B cell (primary cell): ENCODE results near the gene PCSK7. TPM values are rescaled to one million over a fixed set of nuclear protein-coding genes. Genes with fewer than 3 reads are reported as not detected.

Source experiments
- ATAC-seq: fragments of 200-7000 bp; cut with Tn5 transposase; one replicate; pipeline ENCODE4 v1.10.0; 2021; ENCODE audit warnings: low read depth, mild to moderate bottlenecking, moderate number of reproducible peaks, moderate library complexity
- CTCF ChIA-PET: fragments of 350-600 bp; sonication (Branson Sonifier 250); formaldehyde crosslinking; loops from one replicate; lab custom pipeline; 2021; ENCODE audit warnings: antibody characterized with exemption, inconsistent platforms; lab: Charles Lee
- POLR2A ChIA-PET: fragments of 350-600 bp; sonication (Branson Sonifier 250); formaldehyde crosslinking; loops from one replicate; lab custom pipeline; 2021; ENCODE audit warnings: antibody characterized with exemption; lab: Charles Lee
- DNase-seq: peaks from one replicate; pipeline ENCODE4 v3.0.0; 2013
- H2AFZ ChIP-seq: 2 replicates; pipeline ENCODE4 v1.6.1; 2012; ENCODE audit warnings: mild to moderate bottlenecking, low read depth, low read length; ENCODE audit not compliant: insufficient read depth, poor library complexity, severe bottlenecking
- H3K27ac ChIP-seq, 2 donors: 1 replicate in 1 of 2; 2 replicates in 1 of 2; pipeline ENCODE4 v1.5.1; 2012 to 2013; ENCODE audit warnings: low read length in 2 of 2, mild to moderate bottlenecking in 2 of 2, moderate library complexity in 1 of 2
- H3K27me3 ChIP-seq, 4 experiments: fragments of 200-600 bp in 1 of 4; sonication (generic) in 1 of 4; replicated peaks in 1 of 4; 1 replicate in 2 of 4; 2 replicates in 2 of 4; pipeline versions ENCODE4 v1.6.1 to v1.7.0; 2013 to 2016; ENCODE audit warnings: low read length in 3 of 4, mild to moderate bottlenecking in 2 of 4, mixed read lengths in 1 of 4, moderate library complexity in 1 of 4; ENCODE audit not compliant: insufficient read depth in 4 of 4, control insufficient read depth in 3 of 4; ENCODE audit errors: control extremely low read depth in 1 of 4
- H3K36me3 ChIP-seq, 2 experiments: replicated peaks in 1 of 2; 1 replicate in 1 of 2; 2 replicates in 1 of 2; pipeline versions ENCODE4 v1.6.1 to v1.7.1; 2013; ENCODE audit warnings: low read length in 1 of 2; ENCODE audit not compliant: insufficient read depth in 2 of 2, control insufficient read depth in 1 of 2; ENCODE audit errors: control extremely low read depth in 1 of 2, extremely low read depth in 1 of 2
- H3K4me1 ChIP-seq, 2 donors: fragments of 200-600 bp in 1 of 2; sonication (generic) in 1 of 2; 1 replicate in 1 of 2; 2 replicates in 1 of 2; pipeline versions ENCODE4 v1.5.1 to v1.6.1; 2013 to 2017; ENCODE audit warnings: low read length in 2 of 2; ENCODE audit not compliant: control insufficient read depth in 2 of 2, insufficient read depth in 2 of 2
- H3K4me2 ChIP-seq: replicated peaks from 2 replicates; pipeline ENCODE3; 2012; ENCODE audit warnings: mild to moderate bottlenecking, low read depth, low read length; ENCODE audit not compliant: poor library complexity, severe bottlenecking
- H3K4me3 ChIP-seq, 5 experiments: fragments of 200-600 bp in 1 of 5; sonication (generic) in 1 of 5; 1 replicate in 3 of 5; 2 replicates in 2 of 5; pipeline versions ENCODE4 v1.5.1 to v1.7.0; 2011 to 2016; ENCODE audit warnings: low read length in 4 of 5, mild to moderate bottlenecking in 4 of 5, low read depth in 2 of 5, control low read depth in 1 of 5, moderate library complexity in 1 of 5; ENCODE audit not compliant: insufficient read depth in 1 of 5; ENCODE audit errors: control extremely low read depth in 1 of 5, extremely low read depth in 1 of 5
- H3K79me2 ChIP-seq: fragments of 200-600 bp; sonication (generic); one replicate; pipeline ENCODE4 v1.6.0; 2016; ENCODE audit warnings: low read length; ENCODE audit not compliant: control insufficient read depth, insufficient read depth
- H3K9ac ChIP-seq: fragments of 200-600 bp; sonication (generic); 2 replicates; pipeline ENCODE4 v1.6.1; 2017; ENCODE audit warnings: mild to moderate bottlenecking, low read length, moderate library complexity
- H3K9me3 ChIP-seq, 3 donors: one replicate each; pipeline versions ENCODE4 v1.6.1 to v1.7.1; 2013; ENCODE audit warnings: low read length in 2 of 3; ENCODE audit not compliant: control insufficient read depth in 2 of 3, insufficient read depth in 1 of 3; ENCODE audit errors: control extremely low read depth in 1 of 3
- H4K20me1 ChIP-seq: 2 replicates; pipeline ENCODE4 v1.6.0; 2012; ENCODE audit warnings: mild to moderate bottlenecking, low read length; ENCODE audit not compliant: insufficient read depth, control insufficient read depth, poor library complexity, severe bottlenecking
- H3K27ac Mint-ChIP-seq: one replicate; pipeline ENCODE4 v1.8.0; 2021; ENCODE audit warnings: mixed read lengths
- H3K27me3 Mint-ChIP-seq: one replicate; pipeline ENCODE4 v1.8.0; 2021; ENCODE audit warnings: mixed read lengths
- H3K4me1 Mint-ChIP-seq: one replicate; pipeline ENCODE4 v1.8.0; 2021; ENCODE audit warnings: mixed read lengths
- H3K4me3 Mint-ChIP-seq: one replicate; pipeline ENCODE4 v1.8.0; 2021; ENCODE audit warnings: mixed read lengths
- H3K9me3 Mint-ChIP-seq: one replicate; pipeline ENCODE4 v1.8.0; 2022; ENCODE audit warnings: mixed read lengths; ENCODE audit not compliant: insufficient read depth
- CTCF ChIP-seq: fragments of 200-600 bp; IDR thresholded peaks from one replicate; pipeline ENCODE4 v1.8.0; 2022; ENCODE audit warnings: antibody characterized with exemption, mild to moderate bottlenecking
- EZH2 ChIP-seq: IDR thresholded peaks from 2 replicates; pipeline ENCODE4 v1.6.1; 2012; ENCODE audit warnings: borderline replicate concordance, low read depth, mild to moderate bottlenecking, moderate library complexity, low read length; ENCODE audit not compliant: insufficient read depth, poor library complexity, severe bottlenecking
- WGBS: methylation state at CpG from one replicate; pipeline ENCODE4 v1.1.5; 2013; ENCODE audit warnings: missing lambda C conversion rate; ENCODE audit not compliant: insufficient coverage; 5-methylcytosine and 5-hydroxymethylcytosine counted together
- intact Hi-C: fragments of 100-400 bp; cut with micrococcal nuclease; formaldehyde crosslinking; loops from one replicate; pipeline ENCODE4 v1.10.0; 2022
- polyA plus RNA-seq: library from polyadenylated mRNA; depleted of rRNA; stranded (reverse); fragments of >200 nt; gene quantifications from 2 replicates; pipeline ENCODE4 v1.2.3, GENCODE V29; 2012
- total RNA-seq, 2 donors: library from RNA; stranded (reverse); fragments of 120-200 nt in 1 of 2; gene quantifications; 1 replicate in 1 of 2; 2 replicates in 1 of 2; pipeline versions ENCODE4 v1.2.3 to v1.2.4, GENCODE V29; 2013 to 2022

PCSK7 gene
- total and polyA plus RNA-seq, 2 donors (not counting 1 experiment from before 2014, with no cell fraction given): 203 to 283 TPM

- Mint-ChIP-seq H3K27ac (peak overlapping the region; percentile 29), H3K27me3 (no peaks in the 10 kb centered on the region), H3K4me1 (peaks cover 2% of the 10 kb centered on the region), H3K4me3 (no peak overlapping the region), H3K9me3 (no peaks in the 10 kb centered on the region)
- TF ChIP-seq EZH2 (no peak), CTCF (no peak)
- H3K4me3 ChIP-seq: no peak overlapping the region
- H3K27ac ChIP-seq: peak overlapping the region in 1 of 2 donors; percentile 29
- H4K20me1 ChIP-seq: peaks cover 3% of the 10 kb centered on the region
- no peak overlapping the region for H3K9ac ChIP-seq
- ATAC-seq (no peak), DNase-seq (no peak)
- CTCF ChIA-PET: interaction anchor here (1.8 to 14.8 kb wide), 3 partner anchors 10 to 52 kb away, joined by 4 to 309 read pairs (median 10); partner anchors contain the start of genes PCSK7 and RNF214
- H3K27me3 ChIP-seq: no peaks in the 10 kb centered on the region
- intact Hi-C loops: no loop called here
- H3K4me2 ChIP-seq: no peak overlapping the region
- POLR2A ChIA-PET: no interaction called here
- H3K79me2 ChIP-seq: no peaks in the 10 kb centered on the region
- no peaks in the 10 kb centered on the region for H3K9me3 ChIP-seq
- WGBS: 95% methylated on average over 7 of the region's 14 CpGs
- H3K36me3 ChIP-seq: peaks cover 2 to 40% of the 10 kb centered on the region in 2 experiments
- H3K4me1 ChIP-seq: no peaks in the 10 kb centered on the region
- H2AFZ ChIP-seq: no peak overlapping the region
Observed at GRCh38 chr11:117171404-117172061, 60.3 kb downstream of the PCSK7 start.

DNA sequence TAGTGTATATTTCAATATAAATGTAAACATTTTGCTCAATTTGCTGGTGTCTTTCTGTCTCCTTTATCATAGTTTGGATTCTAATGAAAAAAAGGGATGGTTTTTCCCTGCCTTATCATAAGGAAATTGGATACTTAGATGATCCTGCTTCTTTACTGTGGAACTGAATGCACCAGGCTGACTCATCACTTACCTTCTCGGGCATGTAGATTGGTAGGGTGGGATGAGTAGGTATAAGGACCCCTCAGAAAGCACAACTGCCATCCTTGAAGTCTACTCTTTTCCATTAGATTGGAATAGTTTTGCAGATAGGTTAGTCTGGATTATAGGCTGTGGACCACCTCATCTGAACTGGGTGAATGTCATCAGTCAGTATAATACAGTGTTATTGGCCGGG is 60.9 kb downstream of the PCSK7 start:
- H3K79me2 ChIP-seq: no peaks in the 10 kb centered on the region
- H3K4me3 ChIP-seq: no peak overlapping the region
- Mint-ChIP-seq H3K27ac (no peak overlapping the region), H3K9me3 (no peaks in the 10 kb centered on the region), H3K4me1 (peaks cover 2% of the 10 kb centered on the region), H3K4me3 (no peak overlapping the region), H3K27me3 (no peaks in the 10 kb centered on the region)
- 100% methylated on average over 1 of the region's 2 CpGs for WGBS
- H3K27ac ChIP-seq: no peak overlapping the region
- H3K4me2 ChIP-seq: no peak overlapping the region
- H4K20me1 ChIP-seq: peaks cover 3% of the 10 kb centered on the region
- no peak overlapping the region for H2AFZ ChIP-seq
- CTCF ChIA-PET: interaction anchor here (2.6 kb wide), 1 partner anchor 11 kb away, joined by 10 read pairs; no protein-coding TSS in a partner anchor
- peaks cover 4 to 44% of the 10 kb centered on the region in 2 experiments for H3K36me3 ChIP-seq
- H3K9ac ChIP-seq: no peak overlapping the region
- TF ChIP-seq EZH2 (no peak), CTCF (no peak)
- ATAC-seq (no peak), DNase-seq (no peak)
- no peaks in the 10 kb centered on the region for H3K9me3 ChIP-seq
- POLR2A ChIA-PET: interaction anchor here (0.7 kb wide), 1 partner anchor 14 kb away, joined by 6 read pairs; no protein-coding TSS in a partner anchor
- no peaks in the 10 kb centered on the region for H3K4me1 ChIP-seq
- intact Hi-C loops: no loop called here
- no peaks in the 10 kb centered on the region for H3K27me3 ChIP-seq
